ENCODE data around the gene ZNF816.
A peak's percentile ranks its signal among the peaks of the same experiment; 100 is the strongest.
"Not testable (repeated sequence)": the region's sequence is repeated elsewhere in the genome, so short reads cannot be mapped to it uniquely, and the experiment has no call there.

The ZNF816 gene

GRCh38 chr19:52923778-52924593 lies 38.7 kb downstream of the ZNF816 start:
- Histone ChIP-seq H3K4me3 (peak overlapping the region; percentile 92), H3K9ac (ENCODE audit: insufficient read length) (no peak overlapping the region), H3K36me3 (ENCODE audit: insufficient read depth, low read length) (peaks cover 13% of the 10 kb centered on the region), H3K9me3 (ENCODE audit: low read depth, low read length) (0 out of 2 replicates have a peak, but pooled peaks cover 2% of the 10 kb centered on the region), H3K27ac (no peak overlapping the region)
- no peak for DNase-seq (ENCODE audit: low read depth, low spot score)
- TF ChIP-seq FOXP2 (optimal IDR thresholded peaks at IDR 0.05; ENCODE audit: control extremely low read depth, extremely low read length, insufficient read depth) (no peak), EZH2 (IDR thresholded peaks at IDR 0.05) (no peak), POLR2AphosphoS5 (IDR thresholded peaks at IDR 0.05; ENCODE audit: borderline replicate concordance, low read depth, low read length) (no peak)

GRCh38 chr19:52922841-52923777 lies 39.6 kb downstream of the ZNF816 start, which contains the start of gene ZNF888:
Gene ZNF888, minus strand, starts transcription at chr19:52923428. Its CDS starts 5,555 bp downstream, at chr19:52917873.
- H3K4me3 ChIP-seq = peak within 1 kb of the TSS; percentile 92
- 0 out of 2 replicates have a peak, but pooled peaks cover 2% of the 10 kb centered on the region for H3K9me3 ChIP-seq (ENCODE audit: low read depth, low read length)
- peak within 1 kb of the TSS; percentile 91 for H3K27ac ChIP-seq
- TF ChIP-seq EZH2 (IDR thresholded peaks at IDR 0.05) (no peak), POLR2AphosphoS5 (IDR thresholded peaks at IDR 0.05; ENCODE audit: borderline replicate concordance, low read depth, low read length) (peak; percentile 86)
- peaks cover 5% of the 10 kb centered on the region; the same call in 1 of the 2 replicates for H3K36me3 ChIP-seq (ENCODE audit: insufficient read depth, low read length)
- H3K9ac ChIP-seq (ENCODE audit: insufficient read length) = peak within 1 kb of the TSS; percentile 86
- DNase-seq (ENCODE audit: low read depth, low spot score) = peak; percentile 51

DNA sequence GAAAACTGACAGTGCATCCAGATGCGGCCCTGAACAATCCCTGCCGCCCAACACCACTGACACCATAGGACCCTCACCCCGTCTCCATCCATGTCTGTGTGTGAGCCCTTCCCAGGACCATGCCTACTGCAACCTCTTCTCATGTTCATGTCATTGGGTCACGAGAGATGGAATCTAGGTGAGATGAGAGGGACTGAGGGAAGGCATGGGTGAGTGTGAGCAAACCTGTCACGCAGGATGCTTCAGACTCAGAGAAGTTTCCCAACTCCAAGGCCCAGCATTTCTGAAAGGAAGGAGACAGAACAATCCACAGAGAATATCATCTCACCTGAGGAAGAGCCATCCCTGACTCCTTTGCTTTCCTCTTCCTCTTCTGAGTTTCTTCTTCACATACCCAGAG lies 45.1 kb downstream of the ZNF816 start:
- Histone ChIP-seq H3K9ac (ENCODE audit: insufficient read length) (no peak overlapping the region), H3K9me3 (ENCODE audit: low read depth, low read length) (no peaks in the 10 kb centered on the region), H3K27ac (no peak overlapping the region), H3K36me3 (ENCODE audit: insufficient read depth, low read length) (peaks cover 6% of the 10 kb centered on the region; the same call in 1 of the 2 replicates), H3K4me3 (no peak overlapping the region)
- no peak for DNase-seq (ENCODE audit: low read depth, low spot score)
- TF ChIP-seq FOXP2 (optimal IDR thresholded peaks at IDR 0.05; ENCODE audit: control extremely low read depth, extremely low read length, insufficient read depth) (no peak), POLR2AphosphoS5 (IDR thresholded peaks at IDR 0.05; ENCODE audit: borderline replicate concordance, low read depth, low read length) (no peak), EZH2 (IDR thresholded peaks at IDR 0.05) (no peak)

DNA sequence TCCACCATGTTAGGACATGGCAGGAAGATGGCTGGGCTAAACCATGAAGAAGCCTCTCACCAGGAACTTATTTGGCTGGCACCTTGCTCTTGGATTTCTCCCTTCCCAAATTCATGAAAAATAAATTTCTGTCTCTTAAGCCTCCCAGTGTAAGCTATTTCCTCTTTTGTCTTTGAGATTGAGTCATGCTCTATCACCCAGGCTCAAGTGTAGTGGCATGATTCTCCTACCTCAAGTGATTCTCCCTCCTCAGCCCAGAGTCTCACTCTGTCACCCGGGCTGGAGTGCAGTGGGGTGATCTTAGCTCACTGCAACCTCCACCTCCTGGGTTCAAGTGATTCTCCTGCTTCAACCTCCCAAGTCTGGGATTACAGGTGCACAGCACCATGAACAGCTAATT lies 52.0 kb downstream of the ZNF816 start:
- no peak overlapping the region for H3K4me3 ChIP-seq
- H3K9me3 ChIP-seq (ENCODE audit: low read depth, low read length) = no peaks in the 10 kb centered on the region
- no peak for DNase-seq (ENCODE audit: low read depth, low spot score)
- TF ChIP-seq POLR2AphosphoS5 (IDR thresholded peaks at IDR 0.05; ENCODE audit: borderline replicate concordance, low read depth, low read length) (no peak), FOXP2 (optimal IDR thresholded peaks at IDR 0.05; ENCODE audit: control extremely low read depth, extremely low read length, insufficient read depth) (no peak), EZH2 (IDR thresholded peaks at IDR 0.05) (no peak)
- H3K36me3 ChIP-seq (ENCODE audit: insufficient read depth, low read length) = peaks cover 19% of the 10 kb centered on the region; the same call in 1 of the 2 replicates
- no peak overlapping the region for H3K9ac ChIP-seq (ENCODE audit: insufficient read length)
- no peak overlapping the region for H3K27ac ChIP-seq

DNA sequence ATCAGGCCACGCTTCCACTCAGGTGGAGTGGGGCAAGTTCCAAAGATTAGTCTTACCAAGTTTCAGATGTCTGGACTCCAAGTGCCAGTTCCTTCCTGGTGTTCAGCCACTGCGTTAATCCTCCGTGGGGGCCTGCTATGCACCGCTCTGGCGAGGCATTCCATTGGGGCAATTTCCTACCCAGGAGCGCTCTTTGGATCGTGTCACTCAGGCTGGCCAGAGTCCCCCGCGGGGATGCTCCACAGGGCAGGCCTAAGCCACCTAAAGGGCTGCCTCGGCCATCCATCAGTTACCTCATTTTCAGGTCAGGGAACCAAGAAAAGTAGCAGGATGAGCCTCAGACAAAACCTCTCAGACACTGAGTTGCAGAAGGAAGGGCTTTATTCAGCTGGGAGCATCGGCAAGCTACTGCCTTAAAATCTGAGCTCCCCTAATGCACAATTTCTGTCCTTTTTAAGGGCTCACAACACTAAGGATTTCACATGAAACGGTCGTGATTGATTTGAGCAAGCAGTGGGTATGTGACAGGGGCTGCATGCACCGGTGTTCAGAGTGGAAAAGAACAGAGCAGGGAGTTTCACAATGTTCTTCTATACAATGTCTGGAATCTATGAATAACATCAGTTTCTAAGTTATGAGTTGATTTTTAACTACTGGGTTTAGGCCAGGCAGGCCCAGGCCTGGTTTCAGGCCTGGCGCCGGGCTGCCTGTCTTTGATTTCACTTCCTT lies 58.5 kb downstream of the ZNF816 start:
- not testable (repeated sequence) for H3K9me3 ChIP-seq (ENCODE audit: low read depth, low read length); H3K9ac ChIP-seq (ENCODE audit: insufficient read length); DNase-seq (ENCODE audit: low read depth, low spot score); H3K27ac ChIP-seq; H3K4me3 ChIP-seq
- peaks cover 19% of the 10 kb centered on the region; the same call in 1 of the 2 replicates for H3K36me3 ChIP-seq (ENCODE audit: insufficient read depth, low read length)

DNA sequence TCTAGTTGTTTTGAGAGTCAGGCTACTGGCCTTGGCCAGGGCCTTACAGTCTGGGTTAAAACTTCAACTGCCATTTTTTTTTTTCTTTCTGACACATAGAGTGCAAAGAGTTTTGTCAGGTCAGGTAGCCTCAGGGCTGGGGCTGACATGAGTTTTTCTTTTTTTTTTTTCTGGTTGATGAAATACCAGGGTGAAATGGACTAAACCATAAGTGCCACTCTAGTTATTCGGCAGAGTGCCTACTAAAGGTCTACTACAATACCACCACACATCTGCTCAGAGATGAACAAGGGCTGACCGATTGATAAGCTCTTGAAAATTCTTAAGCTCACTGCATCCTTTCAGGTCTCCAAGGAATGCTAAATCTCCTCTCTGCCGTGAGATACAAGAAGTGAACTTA lies 60.8 kb downstream of the ZNF816 start:
- TF ChIP-seq EZH2 (IDR thresholded peaks at IDR 0.05) (no peak), FOXP2 (optimal IDR thresholded peaks at IDR 0.05; ENCODE audit: control extremely low read depth, extremely low read length, insufficient read depth) (no peak), POLR2AphosphoS5 (IDR thresholded peaks at IDR 0.05; ENCODE audit: borderline replicate concordance, low read depth, low read length) (no peak)
- H3K9me3 ChIP-seq (ENCODE audit: low read depth, low read length) = no peaks in the 10 kb centered on the region
- peaks cover 4% of the 10 kb centered on the region; the same call in 1 of the 2 replicates for H3K36me3 ChIP-seq (ENCODE audit: insufficient read depth, low read length)
- no peak overlapping the region for H3K27ac ChIP-seq
- DNase-seq (ENCODE audit: low read depth, low spot score) = no peak
- H3K9ac ChIP-seq (ENCODE audit: insufficient read length) = no peak overlapping the region
- no peak overlapping the region for H3K4me3 ChIP-seq
